Smooth muscle cell (in vitro differentiated cells): ENCODE results near the gene METTL25B. TPM values are rescaled to one million over a fixed set of nuclear protein-coding genes. Genes with fewer than 3 reads are reported as not detected.

Source experiments
- DNase-seq: peaks from one replicate; lab custom pipeline; 2025; ENCODE audit not compliant: unreplicated experiment; lab: John Stamatoyannopoulos, UW
- H2AFZ ChIP-seq: fragments of 200-600 bp; sonication (generic); 2 replicates; pipeline ENCODE4 v1.6.0; 2016; ENCODE audit warnings: antibody characterized with exemption, low read depth, mild to moderate bottlenecking
- H3F3A ChIP-seq: fragments of 200-600 bp; sonication (generic); 2 replicates; pipeline ENCODE4 v1.6.0; 2017; ENCODE audit warnings: antibody characterized with exemption, low read depth
- H3K27ac ChIP-seq: fragments of 200-600 bp; sonication (generic); 2 replicates; pipeline ENCODE4 v1.5.1; 2016; ENCODE audit warnings: low read depth, mild to moderate bottlenecking
- H3K27me3 ChIP-seq: fragments of 200-600 bp; sonication (generic); 2 replicates; pipeline ENCODE4 v1.6.1; 2016; ENCODE audit warnings: low read depth, mild to moderate bottlenecking
- H3K36me3 ChIP-seq: fragments of 200-600 bp; sonication (generic); 2 replicates; pipeline ENCODE4 v1.5.1; 2016; ENCODE audit warnings: low read depth
- H3K4me1 ChIP-seq: fragments of 200-600 bp; sonication (generic); 2 replicates; pipeline ENCODE4 v1.5.1; 2016; ENCODE audit warnings: low read depth
- H3K4me2 ChIP-seq: fragments of 200-600 bp; sonication (generic); 2 replicates; pipeline ENCODE4 v1.6.0; 2016; ENCODE audit warnings: mild to moderate bottlenecking
- H3K4me3 ChIP-seq: fragments of 200-600 bp; sonication (generic); 2 replicates; pipeline ENCODE4 v1.5.1; 2016; ENCODE audit warnings: mild to moderate bottlenecking
- H3K79me2 ChIP-seq: fragments of 200-600 bp; sonication (generic); 2 replicates; pipeline ENCODE4 v1.6.0; 2016; ENCODE audit warnings: low read depth, mild to moderate bottlenecking
- H3K9ac ChIP-seq: fragments of 200-600 bp; sonication (generic); 2 replicates; pipeline ENCODE4 v1.6.0; 2016; ENCODE audit warnings: low read depth
- H3K9me3 ChIP-seq: fragments of 200-600 bp; sonication (generic); replicated peaks from 2 replicates; pipeline ENCODE4 v1.5.1; 2016; ENCODE audit warnings: low read depth
- H4K20me1 ChIP-seq: fragments of 200-600 bp; sonication (generic); 2 replicates; pipeline ENCODE4 v1.6.0; 2016; ENCODE audit warnings: low read depth
- CTCF ChIP-seq: fragments of 200-600 bp; sonication (generic); IDR thresholded peaks from 2 replicates; pipeline ENCODE4 v1.5.1; 2017; ENCODE audit warnings: borderline replicate concordance, mild to moderate bottlenecking, antibody characterized with exemption; ENCODE audit not compliant: insufficient read depth, poor library complexity, severe bottlenecking
- WGBS: methylation state at CpG from one replicate; pipeline ENCODE4 v1.1.7; 2016; ENCODE audit warnings: low lambda C conversion rate; 5-methylcytosine and 5-hydroxymethylcytosine counted together
- polyA plus RNA-seq: library from polyadenylated mRNA; unstranded; fragments of >200 nt; fragmentation: Nextera tagmentation; extraction: Ambion mirVana; gene quantifications from 2 replicates; pipeline ENCODE4 v1.2.1, GENCODE V29; 2016
- total RNA-seq: library from RNA; depleted of rRNA; stranded (reverse); fragments of >200 nt; gene quantifications from 2 replicates; pipeline ENCODE4 v1.2.3, GENCODE V29; 2014

METTL25B gene
- total and polyA plus RNA-seq, 2 experiments from 2014 or later, result 11.0 to 17.5 TPM

- peak overlapping the region; percentile 86 for H3K4me3 ChIP-seq
- no peaks in the 10 kb centered on the region for H3K27me3 ChIP-seq
- no peaks in the 10 kb centered on the region for H3K9me3 ChIP-seq
- H3K36me3 ChIP-seq, result no peaks in the 10 kb centered on the region
- peak overlapping the region; percentile 90 for H3K4me2 ChIP-seq
- 25% methylated on average over 8 of the region's 8 CpGs for WGBS
- H3K9ac ChIP-seq, result peak overlapping the region; percentile 95
- peaks cover 62% of the 10 kb centered on the region for H3K79me2 ChIP-seq
- H2AFZ ChIP-seq, result no peak overlapping the region
- peaks cover 19% of the 10 kb centered on the region for H3K4me1 ChIP-seq
- no peak for TF ChIP-seq CTCF
- peak overlapping the region; percentile 85 for H3K27ac ChIP-seq
- peaks cover 57% of the 10 kb centered on the region for H4K20me1 ChIP-seq
- H3F3A ChIP-seq, result peaks cover 9% of the 10 kb centered on the region
- DNase-seq, result no peak
These were observed 40.5 kb downstream of the METTL25B start for GRCh38 chr1:156768610-156769295.

DNA sequence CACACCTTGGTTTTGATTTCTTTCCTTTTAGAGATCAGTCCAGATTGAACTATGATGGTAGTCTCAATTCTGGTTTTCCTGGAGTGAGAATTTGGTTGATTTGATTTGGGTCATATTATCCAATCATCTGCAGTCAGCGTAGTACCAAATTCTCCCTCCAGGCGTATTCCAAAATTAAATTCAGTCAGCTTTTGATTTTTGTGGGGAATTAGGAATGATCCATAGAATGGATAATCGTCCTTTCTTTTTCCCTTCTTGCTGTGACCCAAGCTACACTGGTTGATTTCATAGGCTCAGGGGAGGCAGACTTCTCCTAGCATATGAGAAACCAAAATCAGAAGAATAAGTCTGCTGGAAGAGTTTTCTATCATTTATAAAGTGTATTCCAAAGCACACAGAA is 44.0 kb downstream of the METTL25B start:
- Histone ChIP-seq H3F3A (peaks cover 17% of the 10 kb centered on the region), H3K27me3 (no peaks in the 10 kb centered on the region), H3K9ac (no peak overlapping the region), H3K4me3 (no peak overlapping the region), H3K4me1 (peaks cover 19% of the 10 kb centered on the region), H4K20me1 (peaks cover 89% of the 10 kb centered on the region), H3K9me3 (no peaks in the 10 kb centered on the region), H3K36me3 (no peaks in the 10 kb centered on the region), H3K27ac (peak overlapping the region; percentile 20), H3K4me2 (peak overlapping the region; percentile 77), H2AFZ (no peak overlapping the region), H3K79me2 (peaks cover 94% of the 10 kb centered on the region)
- no peak for DNase-seq
- 92% methylated on average over 3 of the region's 3 CpGs for WGBS
- no peak for TF ChIP-seq CTCF

- WGBS, result 25% methylated on average over 9 of the region's 9 CpGs
- H3K27me3 ChIP-seq, result no peaks in the 10 kb centered on the region
- TF ChIP-seq CTCF, result no peak
- peak overlapping the region; percentile 77 for H3K4me2 ChIP-seq
- no peak overlapping the region for H3K9ac ChIP-seq
- H4K20me1 ChIP-seq, result peaks cover 95% of the 10 kb centered on the region
- H3K79me2 ChIP-seq, result peaks cover 96% of the 10 kb centered on the region
- no peak for DNase-seq
- no peaks in the 10 kb centered on the region for H3K36me3 ChIP-seq
- no peaks in the 10 kb centered on the region for H3K9me3 ChIP-seq
- H3K4me1 ChIP-seq, result peaks cover 19% of the 10 kb centered on the region
- peak overlapping the region; percentile 11 for H3K4me3 ChIP-seq
- H2AFZ ChIP-seq, result no peak overlapping the region
- H3F3A ChIP-seq, result peaks cover 17% of the 10 kb centered on the region
- peak overlapping the region; percentile 20 for H3K27ac ChIP-seq
These were observed 44.6 kb downstream of the METTL25B start for GRCh38 chr1:156772728-156773497.
